BLaER1 (cell line): Measurements from ENCODE around the gene ZNF594.
"Not testable (repeated sequence)": the region's sequence is repeated elsewhere in the genome, so short reads cannot be mapped to it uniquely, and the experiment has no call there.

Experiments
- H3K27ac ChIP-seq: shearing (Covaris generic); formaldehyde crosslinking; 2 replicates; pipeline ENCODE4 v1.8.1; 2022
- H3K27me3 ChIP-seq: shearing (Covaris generic); formaldehyde crosslinking; 2 replicates; pipeline ENCODE4 v1.8.1; 2022
- H3K36me3 ChIP-seq: shearing (Covaris generic); formaldehyde crosslinking; 2 replicates; pipeline ENCODE4 v1.8.1; 2022
- H3K4me1 ChIP-seq: shearing (Covaris generic); formaldehyde crosslinking; 2 replicates; pipeline ENCODE4 v1.8.1; 2022
- H3K4me2 ChIP-seq: shearing (Covaris generic); formaldehyde crosslinking; 2 replicates; pipeline ENCODE4 v1.8.1; 2022
- H3K4me3 ChIP-seq: shearing (Covaris generic); formaldehyde crosslinking; 2 replicates; pipeline ENCODE4 v1.8.1; 2022
- H3K9ac ChIP-seq: shearing (Covaris generic); formaldehyde crosslinking; 2 replicates; pipeline ENCODE4 v1.8.1; 2022
- H3K9me3 ChIP-seq: shearing (Covaris generic); formaldehyde crosslinking; 2 replicates; pipeline ENCODE4 v1.8.1; 2022
- H4K20me1 ChIP-seq: shearing (Covaris generic); formaldehyde crosslinking; 2 replicates; pipeline ENCODE4 v1.8.1; 2022
- Cebpa-rat ChIP-seq: shearing (Covaris generic); IDR thresholded peaks from 2 replicates; pipeline ENCODE4 v1.8.1; 2022

Gene ZNF594

GRCh38 chr17:5179003-5179402, 12.7 kb downstream of the ZNF594 start:
- Histone ChIP-seq H3K36me3 (peaks cover 60% of the 10 kb centered on the region), H3K4me1 (no peaks in the 10 kb centered on the region), H3K27ac (no peak overlapping the region), H3K27me3 (no peaks in the 10 kb centered on the region), H3K9ac (no peak overlapping the region), H4K20me1 (no peaks in the 10 kb centered on the region), H3K4me3 (no peak overlapping the region), H3K9me3 (peaks cover 92% of the 10 kb centered on the region), H3K4me2 (no peak overlapping the region)
- TF ChIP-seq Cebpa-rat = no peak

GRCh38 chr17:5175027-5175426, 16.6 kb downstream of the ZNF594 start:
- H3K4me2 ChIP-seq = not testable (repeated sequence)

GRCh38 chr17:5165791-5166564, 25.7 kb downstream of the ZNF594 start:
- Histone ChIP-seq H3K9ac (0 out of 2 replicates have a peak overlapping the region, but pooled peaks have one; percentile 5), H3K4me1 (peaks cover 46% of the 10 kb centered on the region), H3K4me2 (peak overlapping the region; percentile 59), H3K27ac (peak overlapping the region; percentile 68)
- not testable (repeated sequence) for H4K20me1 ChIP-seq, H3K9me3 ChIP-seq, H3K36me3 ChIP-seq, H3K4me3 ChIP-seq, H3K27me3 ChIP-seq

More at GRCh38 chr17:5175027-5175426, 16.6 kb downstream of the ZNF594 start:
- not testable (repeated sequence) for H3K4me3 ChIP-seq, H3K4me1 ChIP-seq, H3K27me3 ChIP-seq, H3K27ac ChIP-seq, H4K20me1 ChIP-seq, H3K9ac ChIP-seq
- peaks cover 35% of the 10 kb centered on the region for H3K36me3 ChIP-seq
- H3K9me3 ChIP-seq = peaks cover 66% of the 10 kb centered on the region

GRCh38 chr17:5164436-5164835, 27.2 kb downstream of the ZNF594 start:
- H3K27me3 ChIP-seq = no peaks in the 10 kb centered on the region
- H3K4me3 ChIP-seq = no peak overlapping the region
- H4K20me1 ChIP-seq = no peaks in the 10 kb centered on the region
- H3K4me1 ChIP-seq = peaks cover 43% of the 10 kb centered on the region
- no peak overlapping the region for H3K9ac ChIP-seq
- no peak for TF ChIP-seq Cebpa-rat
- no peaks in the 10 kb centered on the region; the same call in 1 of the 2 replicates for H3K9me3 ChIP-seq
- H3K27ac ChIP-seq = no peak overlapping the region
- no peak overlapping the region for H3K4me2 ChIP-seq
- H3K36me3 ChIP-seq = no peaks in the 10 kb centered on the region

- not testable (repeated sequence) for H3K36me3 ChIP-seq, H3K27ac ChIP-seq, H4K20me1 ChIP-seq, H3K27me3 ChIP-seq, H3K4me3 ChIP-seq, H3K9ac ChIP-seq, H3K4me2 ChIP-seq, H3K9me3 ChIP-seq
- peaks cover 18% of the 10 kb centered on the region for H3K4me1 ChIP-seq
Observed at GRCh38 chr17:5161793-5162192, 29.9 kb downstream of the ZNF594 start.

- H4K20me1 ChIP-seq = not testable (repeated sequence)
Observed at GRCh38 chr17:5160702-5161101, 31.0 kb downstream of the ZNF594 start.

GRCh38 chr17:5146122-5146521, 45.5 kb downstream of the ZNF594 start:
- H3K27me3 ChIP-seq = not testable (repeated sequence)

More at GRCh38 chr17:5160702-5161101, 31.0 kb downstream of the ZNF594 start:
- H3K4me3 ChIP-seq, H3K9ac ChIP-seq, H3K4me1 ChIP-seq, H3K36me3 ChIP-seq, H3K27ac ChIP-seq, H3K4me2 ChIP-seq, H3K9me3 ChIP-seq, H3K27me3 ChIP-seq: not testable (repeated sequence)

GRCh38 chr17:5142877-5143276, 48.8 kb downstream of the ZNF594 start:
- not testable (repeated sequence) for H3K9me3 ChIP-seq, H3K27me3 ChIP-seq, H3K4me1 ChIP-seq, H3K9ac ChIP-seq, H4K20me1 ChIP-seq, H3K36me3 ChIP-seq, H3K4me3 ChIP-seq, H3K4me2 ChIP-seq, H3K27ac ChIP-seq

More at GRCh38 chr17:5146122-5146521, 45.5 kb downstream of the ZNF594 start:
- not testable (repeated sequence) for H3K9me3 ChIP-seq, H3K36me3 ChIP-seq, H3K4me1 ChIP-seq, H3K9ac ChIP-seq, H3K27ac ChIP-seq, H4K20me1 ChIP-seq, H3K4me3 ChIP-seq, H3K4me2 ChIP-seq

GRCh38 chr17:5139458-5139732, 52.3 kb downstream of the ZNF594 start:
- H3K9ac ChIP-seq = no peak overlapping the region
- H3K9me3 ChIP-seq = no peaks in the 10 kb centered on the region
- no peaks in the 10 kb centered on the region for H3K36me3 ChIP-seq
- no peak overlapping the region for H3K4me2 ChIP-seq
- no peaks in the 10 kb centered on the region for H3K4me1 ChIP-seq
- no peaks in the 10 kb centered on the region for H4K20me1 ChIP-seq
- TF ChIP-seq Cebpa-rat = no peak
- no peaks in the 10 kb centered on the region for H3K27me3 ChIP-seq
- no peak overlapping the region for H3K4me3 ChIP-seq
- no peak overlapping the region for H3K27ac ChIP-seq

GRCh38 chr17:5138616-5139457, 52.8 kb downstream of the ZNF594 start:
- H3K27me3 ChIP-seq = no peaks in the 10 kb centered on the region
- TF ChIP-seq Cebpa-rat = no peak
- no peaks in the 10 kb centered on the region for H3K4me1 ChIP-seq
- H3K9ac ChIP-seq = no peak overlapping the region
- no peaks in the 10 kb centered on the region for H3K36me3 ChIP-seq
- H3K4me2 ChIP-seq = no peak overlapping the region
- no peak overlapping the region for H3K4me3 ChIP-seq
- no peaks in the 10 kb centered on the region for H3K9me3 ChIP-seq
- no peak overlapping the region for H3K27ac ChIP-seq
- H4K20me1 ChIP-seq = no peaks in the 10 kb centered on the region

- not testable (repeated sequence) for H3K27ac ChIP-seq, H3K4me2 ChIP-seq, H3K36me3 ChIP-seq, H3K4me1 ChIP-seq, H4K20me1 ChIP-seq, H3K4me3 ChIP-seq, H3K27me3 ChIP-seq, H3K9ac ChIP-seq, H3K9me3 ChIP-seq
Observed at GRCh38 chr17:5138198-5138544, 53.5 kb downstream of the ZNF594 start.

- not testable (repeated sequence) for H3K27me3 ChIP-seq, H4K20me1 ChIP-seq, H3K27ac ChIP-seq, H3K9ac ChIP-seq, H3K4me1 ChIP-seq, H3K36me3 ChIP-seq, H3K4me2 ChIP-seq, H3K4me3 ChIP-seq, H3K9me3 ChIP-seq
Observed at GRCh38 chr17:5137511-5138197, 54.0 kb downstream of the ZNF594 start.

- not testable (repeated sequence) for H3K9me3 ChIP-seq, H3K27me3 ChIP-seq, H3K4me2 ChIP-seq, H3K4me1 ChIP-seq, H3K27ac ChIP-seq, H3K9ac ChIP-seq, H4K20me1 ChIP-seq, H3K4me3 ChIP-seq, H3K36me3 ChIP-seq
Observed at GRCh38 chr17:5136580-5137412, 54.9 kb downstream of the ZNF594 start.
